Liver (tissue), 9 donors: ENCODE data around the gene PELI2. TPM values are rescaled to one million over a fixed set of nuclear protein-coding genes. Genes with fewer than 3 reads are reported as not detected.

ENCODE experiments used
- DNase-seq: peaks from one replicate; pipeline ENCODE4 v3.0.0-alpha.2; 2017; ENCODE audit warnings: low spot score
- H3K27ac ChIP-seq, 2 donors: one replicate each; pipeline ENCODE4 v1.7.0; 2013; ENCODE audit warnings: inconsistent platforms in 2 of 2, low read length in 2 of 2, control low read depth in 1 of 2, low read depth in 1 of 2, mild to moderate bottlenecking in 1 of 2
- H3K27me3 ChIP-seq, 4 donors: one replicate each; pipeline versions ENCODE4 v1.6.1 to v1.7.0; 2013; ENCODE audit warnings: low read length in 3 of 4, inconsistent platforms in 1 of 4, mild to moderate bottlenecking in 1 of 4, moderate library complexity in 1 of 4; ENCODE audit not compliant: control insufficient read depth in 4 of 4, insufficient read depth in 4 of 4
- H3K36me3 ChIP-seq, 4 donors: one replicate each; pipeline versions ENCODE4 v1.6.1 to v1.7.0; 2013; ENCODE audit warnings: low read length in 3 of 4, mild to moderate bottlenecking in 3 of 4, low read depth in 1 of 4, moderate library complexity in 1 of 4; ENCODE audit not compliant: control insufficient read depth in 4 of 4, insufficient read depth in 3 of 4
- H3K4me1 ChIP-seq, 4 donors: one replicate each; pipeline versions ENCODE4 v1.6.1 to v1.7.0; 2013; ENCODE audit warnings: low read length in 3 of 4, mild to moderate bottlenecking in 3 of 4, moderate library complexity in 1 of 4; ENCODE audit not compliant: control insufficient read depth in 4 of 4, insufficient read depth in 4 of 4
- H3K4me3 ChIP-seq, 3 donors: one replicate each; pipeline versions ENCODE4 v1.6.1 to v1.7.0; 2013; ENCODE audit warnings: low read length in 3 of 3, control low read depth in 1 of 3, low read depth in 1 of 3, mild to moderate bottlenecking in 1 of 3
- H3K9ac ChIP-seq, 2 donors: one replicate each; pipeline ENCODE4 v1.7.0; 2013; ENCODE audit warnings: low read length in 2 of 2, mild to moderate bottlenecking in 2 of 2, moderate library complexity in 2 of 2, control low read depth in 1 of 2, low read depth in 1 of 2
- H3K9me3 ChIP-seq, 4 donors: one replicate each; pipeline versions ENCODE4 v1.6.1 to v1.7.0; 2013; ENCODE audit warnings: low read length in 3 of 4; ENCODE audit not compliant: control insufficient read depth in 4 of 4
- EGR1 ChIP-seq, 2 donors: IDR thresholded peaks; 2 replicates each; pipeline ENCODE4 v1.6.1; 2016 to 2018; ENCODE audit warnings: antibody characterized with exemption in 2 of 2, low read depth in 2 of 2
- FOXA1 ChIP-seq: IDR thresholded peaks from 2 replicates; pipeline ENCODE4 v1.6.1; 2016; ENCODE audit warnings: antibody characterized with exemption
- GABPA ChIP-seq, 2 donors: IDR thresholded peaks in 1 of 2; conservative IDR thresholded peaks in 1 of 2; 2 replicates each; pipeline ENCODE4 v1.6.1; 2016; ENCODE audit warnings: antibody characterized with exemption in 2 of 2, mild to moderate bottlenecking in 1 of 2, moderate library complexity in 1 of 2
- HNF4A ChIP-seq, 2 donors: conservative IDR thresholded peaks; 2 replicates each; pipeline ENCODE4 v1.6.1; 2016; ENCODE audit warnings: antibody characterized with exemption in 2 of 2, mild to moderate bottlenecking in 2 of 2
- HNF4G ChIP-seq: IDR thresholded peaks from 2 replicates; pipeline ENCODE4 v1.6.1; 2016; ENCODE audit warnings: antibody characterized with exemption
- JUND ChIP-seq, 2 donors: IDR thresholded peaks; 2 replicates each; pipeline ENCODE4 v1.6.1; 2016; ENCODE audit warnings: antibody characterized with exemption in 2 of 2
- NR2F2 ChIP-seq: IDR thresholded peaks from 2 replicates; pipeline ENCODE4 v1.6.1; 2016; ENCODE audit warnings: antibody characterized with exemption
- RAD21 ChIP-seq, 2 donors: IDR thresholded peaks; 2 replicates each; pipeline ENCODE4 v1.6.1; 2016; ENCODE audit warnings: antibody characterized with exemption in 2 of 2, mild to moderate bottlenecking in 2 of 2
- REST ChIP-seq: IDR thresholded peaks from 2 replicates; pipeline ENCODE4 v1.6.1; 2016; ENCODE audit warnings: antibody characterized with exemption, mild to moderate bottlenecking
- RXRA ChIP-seq, 2 donors: IDR thresholded peaks; 2 replicates each; pipeline ENCODE4 v1.6.1; 2017 to 2018; ENCODE audit warnings: antibody characterized with exemption in 2 of 2, mild to moderate bottlenecking in 1 of 2
- SP1 ChIP-seq: IDR thresholded peaks from 2 replicates; pipeline ENCODE4 v1.6.1; 2018; ENCODE audit warnings: antibody characterized with exemption, mild to moderate bottlenecking
- TAF1 ChIP-seq: conservative IDR thresholded peaks from 2 replicates; pipeline ENCODE4 v1.6.1; 2016; ENCODE audit warnings: antibody characterized with exemption, mild to moderate bottlenecking
- YY1 ChIP-seq: IDR thresholded peaks from 2 replicates; pipeline ENCODE4 v1.6.1; 2016; ENCODE audit warnings: antibody characterized with exemption, mild to moderate bottlenecking
- ZBTB33 ChIP-seq: IDR thresholded peaks from 2 replicates; pipeline ENCODE4 v1.6.1; 2016; ENCODE audit warnings: antibody characterized with exemption
- WGBS: extraction: QIAGEN DNeasy Blood & Tissue Kit; methylation state at CpG from one replicate; pipeline ENCODE4 v1.1.7; 2013; 5-methylcytosine and 5-hydroxymethylcytosine counted together
- polyA plus RNA-seq, 2 donors: library from polyadenylated mRNA; stranded (reverse) in 1 of 2; unstranded in 1 of 2; fragments of 200-250 nt in 1 of 2; fragments of >200 nt in 1 of 2; fragmentation: Nextera tagmentation in 1 of 2; extraction: Ambion mirVana in 1 of 2; gene quantifications; one replicate each; pipeline versions ENCODE4 v1.2.1 to v1.2.3, GENCODE V29; 2013 to 2015
- total RNA-seq, 2 donors: library from RNA; depleted of rRNA; stranded (reverse); fragments of >200 nt; gene quantifications; one replicate each; pipeline ENCODE4 v1.2.3, GENCODE V29; 2014
- TF ChIP-seq, protein P1 (sequence below): IDR thresholded peaks from 2 replicates; pipeline ENCODE4 v1.6.1; 2016; ENCODE audit warnings: antibody characterized with exemption
- TF ChIP-seq, protein P2 (sequence below): IDR thresholded peaks from 2 replicates; pipeline ENCODE4 v1.6.1; 2016; ENCODE audit warnings: antibody characterized with exemption
- donor health status: healthy.
- donor health status: healthy.
- donor health status: healthy.
- donor health status: healthy.
- donor health status: healthy.

The PELI2 gene
- total and polyA plus RNA-seq, 4 donors = 0.68 to 2.9 (median 1.2) TPM

- TF ChIP-seq REST (no peak), GABPA (IDR thresholded peaks at IDR 0.05 in 1 of 2, conservative IDR thresholded peaks at IDR 0.05 in 1 of 2) (no peak), FOXA1 (no peak), RXRA (IDR thresholded peaks at IDR 0.05) (no peak), HNF4A (conservative IDR thresholded peaks at IDR 0.05) (no peak), EGR1 (IDR thresholded peaks at IDR 0.05; ENCODE audit: low read depth in 2 of 2) (no peak)
- TF ChIP-seq, protein P1, sequence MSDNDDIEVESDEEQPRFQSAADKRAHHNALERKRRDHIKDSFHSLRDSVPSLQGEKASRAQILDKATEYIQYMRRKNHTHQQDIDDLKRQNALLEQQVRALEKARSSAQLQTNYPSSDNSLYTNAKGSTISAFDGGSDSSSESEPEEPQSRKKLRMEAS = no peak
- TF ChIP-seq, protein P2, sequence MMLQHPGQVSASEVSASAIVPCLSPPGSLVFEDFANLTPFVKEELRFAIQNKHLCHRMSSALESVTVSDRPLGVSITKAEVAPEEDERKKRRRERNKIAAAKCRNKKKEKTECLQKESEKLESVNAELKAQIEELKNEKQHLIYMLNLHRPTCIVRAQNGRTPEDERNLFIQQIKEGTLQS = no peak
Observed at GRCh38 chr14:56125772-56126636, 7.8 kb downstream of the PELI2 start (continued).

DNA sequence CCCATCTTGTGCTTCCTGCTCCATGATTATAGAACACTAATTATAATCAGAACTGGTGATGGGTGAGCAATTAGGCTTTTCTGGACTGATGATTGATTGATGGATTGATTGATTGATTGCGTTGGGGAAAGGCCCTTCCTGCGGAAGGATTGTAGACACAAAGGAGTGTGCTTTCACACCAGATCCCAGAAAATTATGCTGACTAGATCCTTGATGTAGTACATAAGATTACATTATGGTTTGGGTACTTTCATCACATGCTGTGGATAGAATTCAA, 8.4 kb downstream of the PELI2 start:
- WGBS = 87% methylated on average over 2 of the region's 2 CpGs
- TF ChIP-seq GABPA (IDR thresholded peaks at IDR 0.05 in 1 of 2, conservative IDR thresholded peaks at IDR 0.05 in 1 of 2) (no peak), YY1 (no peak)
- no peak for DNase-seq
- Histone ChIP-seq H3K36me3 (no peaks in the 10 kb centered on the region), H3K27me3 (no peaks in the 10 kb centered on the region), H3K4me1 (peaks cover 0 to 9% (median 5%) of the 10 kb centered on the region in 4 donors), H3K4me3 (no peak overlapping the region), H3K9me3 (no peaks in the 10 kb centered on the region), H3K27ac (no peak overlapping the region), H3K9ac (no peak overlapping the region)

DNA sequence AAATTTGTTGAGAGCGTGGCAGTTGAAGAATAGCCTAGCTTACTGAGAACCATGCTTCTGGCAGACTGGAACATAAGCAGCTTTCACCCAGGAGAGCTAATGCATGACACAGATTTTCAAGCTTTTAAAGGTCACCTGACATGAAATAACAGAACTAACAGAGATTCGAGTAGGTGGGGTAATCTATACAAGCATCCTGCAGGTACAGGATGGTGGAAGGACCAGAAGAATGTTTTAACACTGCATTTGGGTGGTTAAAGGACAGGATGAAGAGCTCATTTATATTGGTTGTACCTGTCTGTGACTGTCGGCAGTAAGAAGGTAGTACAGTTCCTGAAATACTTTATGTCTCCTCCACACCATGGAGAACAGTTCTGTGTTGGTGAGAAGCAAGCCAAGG, 8.9 kb downstream of the PELI2 start:
- peaks cover 0 to 9% (median 5%) of the 10 kb centered on the region in 4 donors for H3K4me1 ChIP-seq
- no peak overlapping the region for H3K9ac ChIP-seq
- TF ChIP-seq RXRA (IDR thresholded peaks at IDR 0.05) (no peak), EGR1 (IDR thresholded peaks at IDR 0.05; ENCODE audit: low read depth in 2 of 2) (no peak), TAF1 (no peak), NR2F2 (no peak), SP1 (no peak), REST (no peak), ZBTB33 (no peak), JUND (IDR thresholded peaks at IDR 0.05) (no peak), FOXA1 (no peak), HNF4G (no peak), HNF4A (conservative IDR thresholded peaks at IDR 0.05) (no peak), RAD21 (IDR thresholded peaks at IDR 0.05) (no peak)
- TF ChIP-seq, protein P2 = no peak
- TF ChIP-seq, protein P1 = no peak
- DNase-seq = no peak
- WGBS = 91% methylated on average over 3 of the region's 3 CpGs
- H3K4me3 ChIP-seq = no peak overlapping the region
- no peaks in the 10 kb centered on the region for H3K9me3 ChIP-seq
- H3K27ac ChIP-seq = no peak overlapping the region
- H3K27me3 ChIP-seq = no peaks in the 10 kb centered on the region
- no peaks in the 10 kb centered on the region for H3K36me3 ChIP-seq
